Cerebellar nuclear complex (tissue), 1 donor: ENCODE results near the gene MSX1.

Experiments used
- DNase-seq, 2 experiments: peaks; one replicate each; lab custom pipeline; 2025; lab: John Stamatoyannopoulos, UW

Gene MSX1

GRCh38 chr4:4869731-4870571, 10.5 kb downstream of the MSX1 start:
- DNase-seq: no peak

GRCh38 chr4:4870576-4871241, 11.2 kb downstream of the MSX1 start:
- DNase-seq: no peak

DNA sequence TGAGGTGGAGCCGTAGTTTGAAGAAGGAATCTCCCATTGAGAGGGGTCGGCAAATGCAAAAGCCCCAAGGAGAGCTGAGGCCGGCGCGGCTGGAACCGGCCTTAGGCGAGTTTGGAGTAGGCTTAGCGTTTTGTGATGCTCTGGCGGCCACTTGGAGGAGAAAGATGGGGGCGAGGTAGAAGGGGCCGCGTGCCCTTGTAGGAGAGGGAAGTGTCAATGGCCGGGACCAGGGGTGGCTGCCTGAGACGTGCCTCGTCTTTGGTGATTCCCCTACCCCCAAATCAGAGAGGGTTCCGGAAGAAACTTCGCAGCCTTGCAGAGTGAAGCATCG, 11.7 kb downstream of the MSX1 start:
- DNase-seq: no peak

DNA sequence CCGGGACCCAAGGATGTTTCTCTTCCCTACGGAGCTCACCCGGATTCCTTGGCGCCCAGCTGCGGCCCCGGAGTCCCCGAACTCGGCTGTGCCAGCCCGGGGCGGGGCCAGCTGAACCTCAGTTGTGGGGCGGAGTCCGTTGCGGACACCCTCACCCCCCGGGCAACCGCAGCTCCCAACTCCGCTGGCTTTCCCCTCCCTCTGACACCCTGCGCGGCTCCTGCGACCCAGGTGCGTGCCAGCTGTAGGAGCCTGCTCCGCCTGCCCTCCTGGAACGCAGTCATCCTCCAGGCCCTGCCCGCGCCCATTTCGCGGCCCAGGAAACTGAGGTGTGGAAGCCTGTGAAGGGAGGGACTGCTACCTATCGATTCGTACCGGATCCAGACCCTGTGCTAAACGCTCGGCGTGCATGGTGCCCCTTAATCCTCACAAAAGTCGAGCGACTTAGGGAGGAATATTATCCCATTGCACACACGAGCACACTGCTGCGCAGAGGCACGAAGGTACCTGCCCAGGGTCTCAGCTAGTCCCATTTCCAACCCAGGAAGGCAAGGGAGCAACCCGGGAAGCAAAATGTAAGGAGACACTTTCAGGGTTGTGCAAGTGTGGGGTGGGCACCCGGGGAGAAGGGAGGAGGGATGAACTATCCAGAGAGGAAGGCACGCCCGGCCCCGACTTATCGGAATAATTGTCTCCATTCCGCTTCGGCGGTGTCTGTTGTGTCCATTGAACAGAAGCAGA, 12.3 kb downstream of the MSX1 start:
- no peak for DNase-seq

GRCh38 chr4:4872314-4872903, 12.9 kb downstream of the MSX1 start:
- no peak for DNase-seq

DNA sequence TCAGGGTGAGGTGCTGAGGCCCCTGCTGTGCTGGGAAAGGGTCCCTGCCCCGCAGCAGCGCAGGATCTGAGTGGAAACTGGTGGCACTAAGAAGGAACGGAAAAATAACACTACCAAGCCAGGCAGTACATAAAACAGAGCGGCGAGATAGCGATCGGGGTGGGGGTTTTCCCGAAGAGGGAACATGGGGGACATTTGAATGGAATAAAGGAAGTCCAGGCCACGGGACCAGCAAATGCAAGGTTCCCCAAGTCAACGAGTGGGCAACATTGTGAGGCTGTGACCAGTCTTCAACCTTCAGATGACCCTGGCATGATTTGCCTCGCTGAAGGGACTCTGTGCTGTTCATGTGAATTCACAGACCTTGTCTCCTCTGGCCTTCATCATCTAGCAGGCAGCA, 13.7 kb downstream of the MSX1 start:
- no peak for DNase-seq

- no peak for DNase-seq
Observed at GRCh38 chr4:4874254-4874653, 14.8 kb downstream of the MSX1 start.

- DNase-seq: no peak
Observed at GRCh38 chr4:4875147-4875546, 15.7 kb downstream of the MSX1 start.

GRCh38 chr4:4875611-4876010, 16.1 kb downstream of the MSX1 start:
- no peak for DNase-seq

- no peak for DNase-seq
Observed at GRCh38 chr4:4876945-4877661, 17.6 kb downstream of the MSX1 start.

GRCh38 chr4:4880492-4880891, 21.0 kb downstream of the MSX1 start:
- no peak for DNase-seq

DNA sequence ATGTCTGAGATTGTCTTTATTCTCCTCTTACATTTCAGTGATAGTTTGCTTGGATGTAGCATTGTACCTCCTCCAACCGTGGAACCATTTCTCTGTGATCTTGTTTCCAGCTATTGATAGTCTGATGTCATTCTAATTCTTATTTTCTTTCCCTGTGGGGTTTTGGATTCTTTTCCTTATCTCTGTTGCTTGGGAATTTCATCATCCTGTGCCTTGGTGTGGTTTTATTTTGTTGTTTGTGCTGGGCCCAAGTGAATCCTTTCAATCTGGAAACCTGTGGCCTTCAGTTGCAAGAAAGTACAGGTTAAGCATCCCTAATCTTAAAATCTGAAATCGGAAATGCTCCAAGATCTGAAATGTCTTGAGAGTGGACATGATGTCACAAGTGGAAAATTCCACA, 22.0 kb downstream of the MSX1 start:
- DNase-seq: no peak

DNA sequence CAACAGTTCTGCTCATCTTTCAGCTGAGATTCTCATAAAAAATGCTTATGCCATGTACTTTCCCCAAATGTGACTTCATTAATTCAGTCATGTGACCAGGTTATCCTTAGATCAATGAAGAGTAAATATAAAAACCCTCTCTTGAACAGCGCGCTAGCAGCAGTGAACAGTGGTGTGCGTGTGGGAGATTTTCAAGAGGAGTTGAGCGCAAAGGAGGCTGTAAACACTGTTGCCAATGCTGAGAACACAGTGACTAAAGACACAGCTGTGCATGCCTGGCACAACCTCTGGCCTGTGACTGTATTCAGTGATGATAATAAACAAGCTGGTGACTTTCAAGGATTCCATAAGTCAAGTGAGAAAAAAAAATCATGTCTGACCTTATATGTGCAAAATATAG, 25.1 kb downstream of the MSX1 start:
- DNase-seq: no peak

- no peak for DNase-seq
Observed at GRCh38 chr4:4887426-4887825, 28.0 kb downstream of the MSX1 start.

GRCh38 chr4:4888695-4889094, 29.2 kb downstream of the MSX1 start:
- DNase-seq: no peak

DNA sequence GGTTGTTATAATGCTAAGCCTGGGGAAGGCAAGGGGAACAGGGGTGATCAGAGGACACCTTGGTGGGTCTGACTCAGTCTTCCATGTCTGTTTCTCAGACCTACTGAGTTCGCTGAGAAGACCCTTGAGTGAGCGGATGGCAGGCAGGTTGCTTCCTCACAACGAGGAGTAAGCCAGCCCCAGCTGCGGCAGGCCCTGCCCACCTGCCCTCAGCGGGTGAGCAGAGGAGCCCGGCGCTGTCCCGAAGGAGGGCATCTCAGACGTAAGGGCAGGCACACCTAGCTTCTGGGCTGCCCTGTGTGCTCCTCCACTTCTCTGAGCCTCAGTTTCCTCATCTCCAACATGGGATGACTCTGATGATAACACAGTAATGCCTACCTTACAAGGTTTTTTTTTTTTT, 30.3 kb downstream of the MSX1 start:
- DNase-seq: no peak

DNA sequence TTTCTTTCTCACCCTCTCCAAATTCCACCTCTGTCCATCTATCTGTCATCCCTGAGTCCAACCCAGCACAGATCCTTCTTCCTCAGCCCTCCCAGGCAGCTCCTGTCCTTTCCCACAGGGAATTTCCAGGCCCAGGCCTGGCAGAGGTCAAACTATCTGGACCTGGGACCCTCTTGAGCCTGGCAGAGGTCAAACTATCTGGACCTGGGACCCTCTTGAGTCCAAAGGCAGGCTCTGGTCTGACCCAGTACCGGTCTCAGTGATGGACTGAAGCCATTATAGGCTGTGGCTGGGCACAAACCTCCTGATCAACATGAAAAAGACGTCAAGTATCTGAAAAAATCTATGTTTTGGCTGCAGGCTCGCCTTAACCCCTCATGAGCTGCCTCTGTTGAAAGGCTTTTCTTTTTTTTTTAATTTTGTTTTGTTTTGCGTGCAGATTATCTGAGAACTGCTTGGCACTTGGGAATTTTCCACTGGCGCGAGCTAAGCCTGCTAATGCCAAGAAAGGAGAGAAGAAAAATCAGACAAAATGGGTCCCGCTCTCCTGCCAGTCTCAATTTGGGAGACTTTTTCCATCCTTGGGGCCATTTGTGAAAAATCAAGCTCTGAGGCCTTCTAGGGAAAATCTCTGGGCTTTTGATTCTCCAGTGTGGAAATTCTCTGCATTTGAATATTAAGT, 31.2 kb downstream of the MSX1 start:
- DNase-seq: no peak

GRCh38 chr4:4893721-4894120, 34.3 kb downstream of the MSX1 start:
- no peak for DNase-seq

- DNase-seq: no peak
Observed at GRCh38 chr4:4899202-4899925, 39.9 kb downstream of the MSX1 start.

DNA sequence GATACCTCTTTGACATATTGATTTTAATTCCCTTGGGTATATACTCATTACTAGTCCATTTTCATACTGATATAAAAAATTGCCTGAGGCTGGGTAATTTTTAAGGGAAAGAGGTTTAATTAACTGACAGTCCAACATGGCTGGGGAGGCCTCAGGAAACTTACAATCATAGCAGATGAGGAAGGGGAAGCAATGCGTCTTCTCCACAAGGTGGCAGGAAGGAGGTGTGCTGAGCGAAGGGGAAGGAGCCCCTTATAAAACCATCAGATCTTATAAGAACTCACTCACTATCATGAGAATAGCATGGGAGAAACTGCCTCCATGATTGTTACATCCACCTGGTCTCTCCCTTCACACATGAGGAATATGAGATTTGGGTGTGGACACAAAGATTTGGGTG, 42.4 kb downstream of the MSX1 start:
- no peak for DNase-seq

DNA sequence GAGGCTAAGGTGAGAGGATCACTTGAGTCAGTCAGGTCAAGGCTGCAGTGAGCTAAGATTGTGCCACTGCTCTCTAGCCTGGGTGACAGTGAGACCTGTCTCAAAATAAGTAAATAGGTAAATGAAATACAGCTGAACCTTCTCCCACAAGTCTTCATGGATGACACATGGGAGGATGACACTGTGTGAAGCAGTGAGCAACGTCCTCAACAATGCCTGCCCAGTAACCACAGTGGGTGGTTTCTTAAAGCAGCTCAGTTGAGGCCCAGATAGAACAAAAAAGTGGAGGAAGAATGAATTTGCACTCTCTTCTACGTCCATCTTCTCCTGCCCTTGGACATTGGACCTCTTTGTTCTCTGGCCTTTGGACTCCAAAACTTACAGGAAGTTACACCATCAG, 52.7 kb downstream of the MSX1 start:
- no peak for DNase-seq
